MCF 10A (cell line): Measurements from ENCODE around the gene SERF2. TPM values are rescaled to one million over a fixed set of nuclear protein-coding genes. Genes with fewer than 3 reads are reported as not detected.
A peak's percentile ranks its signal among the peaks of the same experiment; 100 is the strongest.
"Not testable (repeated sequence)": the region's sequence is repeated elsewhere in the genome, so short reads cannot be mapped to it uniquely, and the experiment has no call there.

Source experiments
- Bru-seq: library from RNA; stranded (reverse); fragments of 400-500 nt; gene quantifications from one replicate; lab custom pipeline; 2021; lab: Mats Ljungman, UMichigan
- BruChase-seq, 2 experiments: library from RNA; stranded (reverse); fragments of 400-500 nt; gene quantifications; one replicate each; lab custom pipeline; 2021; lab: Mats Ljungman, UMichigan
- BruUV-seq: library from RNA; stranded (reverse); fragments of 400-500 nt; replicated peaks from 2 replicates; lab custom pipeline; 2021; lab: Mats Ljungman, UMichigan
- CTCF ChIA-PET: fragments of 300-600 bp; sonication (Branson Sonifier 250); formaldehyde crosslinking; extraction: SDS; loops from one replicate; lab custom pipeline; 2021; ENCODE audit warnings: antibody characterized with exemption, inconsistent platforms; lab: Yijun Ruan, JAX
- POLR2A ChIA-PET: fragments of 300-600, 350-650 bp; sonication (Branson Sonifier 250); formaldehyde crosslinking; extraction: SDS; loops from one replicate; lab custom pipeline; 2020; ENCODE audit warnings: antibody characterized with exemption, inconsistent platforms; lab: Yijun Ruan, JAX
- DNase-seq: peaks from one replicate; pipeline ENCODE4 v3.0.0-alpha.2; 2018; ENCODE audit not compliant: unreplicated experiment
- H3K27ac Mint-ChIP-seq: one replicate; pipeline ENCODE4 v1.8.0; 2022; ENCODE audit warnings: mild to moderate bottlenecking, low read depth, mixed read lengths; ENCODE audit not compliant: unreplicated experiment
- H3K27me3 Mint-ChIP-seq: one replicate; pipeline ENCODE4 v1.8.0; 2022; ENCODE audit warnings: mixed read lengths; ENCODE audit not compliant: insufficient read depth, unreplicated experiment
- H3K36me3 Mint-ChIP-seq: one replicate; pipeline ENCODE4 v1.8.0; 2022; ENCODE audit warnings: mild to moderate bottlenecking, moderate library complexity, mixed read lengths; ENCODE audit not compliant: insufficient read depth, unreplicated experiment
- H3K4me1 Mint-ChIP-seq: one replicate; pipeline ENCODE4 v1.8.0; 2022; ENCODE audit warnings: mixed read lengths; ENCODE audit not compliant: insufficient read depth, unreplicated experiment
- H3K4me3 Mint-ChIP-seq: one replicate; pipeline ENCODE4 v1.8.0; 2022; ENCODE audit warnings: mild to moderate bottlenecking, moderate library complexity, mixed read lengths; ENCODE audit not compliant: unreplicated experiment
- H3K9me3 Mint-ChIP-seq: one replicate; pipeline ENCODE4 v1.8.0; 2022; ENCODE audit warnings: mixed read lengths; ENCODE audit not compliant: unreplicated experiment
- CTCF ChIP-seq: fragments of 200-600 bp; IDR thresholded peaks from one replicate; pipeline ENCODE4 v1.8.0; 2022; ENCODE audit warnings: antibody characterized with exemption, mild to moderate bottlenecking; ENCODE audit not compliant: unreplicated experiment
- intact Hi-C: fragments of 100-400 bp; cut with micrococcal nuclease; formaldehyde crosslinking; loops from 2 replicates; pipeline ENCODE4 v1.14.1; 2022
- long read RNA-seq: library from polyadenylated mRNA; stranded (forward); transcript quantifications from one replicate; pipeline ENCODE4 v2.0.0, GENCODE V29; 2022
- total RNA-seq: library from RNA; stranded (reverse); gene quantifications from 2 replicates; pipeline ENCODE4 v1.2.3, GENCODE V29; 2022

The SERF2 gene
- 697 and 717 TPM in 2 replicates for total RNA-seq
- percentile 87 among the genes with signal in this experiment for Bru-seq, nascent RNA
- BruChase-seq, experiment 1, labeled RNA remaining after a 6-hour chase: percentile 92 among the genes with signal in this experiment
- BruChase-seq, experiment 2, labeled RNA remaining after a 2-hour chase: percentile 86 among the genes with signal in this experiment
- long read RNA-seq, transcript SERF2-202 (3 exons, 506 nt): minor isoform, 18 of 1,393 reads
- long read RNA-seq, transcript SERF2-216 (2 exons, 1,030 nt): minor isoform, 8 of 1,393 reads
- long read RNA-seq, transcript SERF2-207 (2 exons, 582 nt): minor isoform, 14 of 1,393 reads
- long read RNA-seq, transcript SERF2-201 (3 exons, 1,537 nt): major isoform, 1,312 of 1,393 reads
- long read RNA-seq, partial matches to known transcripts: 8 of 1,393 reads
- long read RNA-seq, other reads (novel, unspliced or antisense): 11 of 1,393 reads

- peaks cover 48% of the 10 kb centered on the region for H3K36me3 Mint-ChIP-seq
- peak within 1 kb of the TSS; percentile 95 for H3K4me3 Mint-ChIP-seq
Observed at GRCh38 chr15:43791993-43792760, at the start of gene SERF2. Gene SERF2, plus strand, starts transcription at chr15:43792320. Its CDS starts 57 bp downstream, at chr15:43792377.

GRCh38 chr15:43746245-43746902 is 45.7 kb upstream of the SERF2 start, which contains the start of gene PDIA3:
Gene PDIA3, plus strand, starts transcription at chr15:43746438. Its CDS starts 102 bp downstream, at chr15:43746540.
- Mint-ChIP-seq H3K36me3 (peaks cover 28% of the 10 kb centered on the region), H3K4me3 (peak within 1 kb of the TSS; percentile 87), H3K27ac (peak within 1 kb of the TSS; percentile 91)
- DNase-seq: peak; percentile 91
- intact Hi-C loops, H3K9me3 Mint-ChIP-seq, H3K4me1 Mint-ChIP-seq, BruUV-seq, H3K27me3 Mint-ChIP-seq: not testable (repeated sequence)
- ChIA-PET CTCF (interaction anchor here (0.7 kb wide), 1 partner anchor 24 kb away, joined by 3 read pairs; no protein-coding TSS in a partner anchor), POLR2A (interaction anchor here (0.7 to 3.9 kb wide), 12 partner anchors 9 to 246 kb away, joined by 3 to 22 read pairs (median 4); partner anchors contain the start of genes ELL3 and MFAP1)
- TF ChIP-seq CTCF: peak; percentile 18

More at GRCh38 chr15:43791993-43792760, at the start of gene SERF2:
- ChIA-PET POLR2A (interaction anchor here (0.5 to 13.7 kb wide), 14 partner anchors 9 to 635 kb away, joined by 3 to 162 read pairs (median 4); partner anchors contain the start of genes CTDSPL2, ELL3, HYPK and MFAP1), CTCF (interaction anchor here (0.7 to 6.8 kb wide), 2 partner anchors 16 to 45 kb away, joined by 3 to 40 read pairs; partner anchors contain the start of gene ELL3)
- BruUV-seq: TSS peak; percentile 53
- intact Hi-C loops: no loop called here
- no peaks in the 10 kb centered on the region for H3K9me3 Mint-ChIP-seq
- peak within 1 kb of the TSS; percentile 94 for H3K27ac Mint-ChIP-seq
- DNase-seq: peak; percentile 99
- H3K27me3 Mint-ChIP-seq: no peaks in the 10 kb centered on the region
- TF ChIP-seq CTCF: no peak
- peaks cover 14% of the 10 kb centered on the region for H3K4me1 Mint-ChIP-seq

GRCh38 chr15:43746903-43747309 is 45.2 kb upstream of the SERF2 start:
- intact Hi-C loops: not testable (repeated sequence)

GRCh38 chr15:43748376-43748775 is 43.7 kb upstream of the SERF2 start:
- peaks cover 43% of the 10 kb centered on the region for H3K36me3 Mint-ChIP-seq
- POLR2A ChIA-PET: interaction anchor here (1.3 to 3.9 kb wide), 2 partner anchors 27 to 28 kb away, joined by 5 to 15 read pairs; partner anchors contain the start of gene ELL3
- BruUV-seq: no TSS peak
- H3K4me3 Mint-ChIP-seq: peak overlapping the region; percentile 87
- no peak for TF ChIP-seq CTCF
- CTCF ChIA-PET: interaction anchor here (1.3 kb wide), 1 partner anchor 28 kb away, joined by 3 read pairs; the partner anchor contains the start of gene ELL3
- DNase-seq: peak; percentile 23
- no peaks in the 10 kb centered on the region for H3K9me3 Mint-ChIP-seq
- H3K27me3 Mint-ChIP-seq: no peaks in the 10 kb centered on the region
- intact Hi-C loops: no loop called here
- H3K4me1 Mint-ChIP-seq: peaks cover 14% of the 10 kb centered on the region
- H3K27ac Mint-ChIP-seq: peak overlapping the region; percentile 91

More at GRCh38 chr15:43746903-43747309, 45.2 kb upstream of the SERF2 start:
- H3K27me3 Mint-ChIP-seq, BruUV-seq, H3K4me1 Mint-ChIP-seq, H3K9me3 Mint-ChIP-seq: not testable (repeated sequence)
- H3K27ac Mint-ChIP-seq: peak overlapping the region; percentile 91
- peaks cover 34% of the 10 kb centered on the region for H3K36me3 Mint-ChIP-seq
- peak; percentile 34 for DNase-seq
- ChIA-PET POLR2A (interaction anchor here (0.7 to 3.9 kb wide), 8 partner anchors 18 to 247 kb away, joined by 3 to 22 read pairs (median 5); partner anchors contain the start of genes ELL3 and MFAP1), CTCF (interaction anchor here (0.7 kb wide), 1 partner anchor 23 kb away, joined by 3 read pairs; no protein-coding TSS in a partner anchor)
- H3K4me3 Mint-ChIP-seq: peak overlapping the region; percentile 87
